Activated naive CD4-positive, alpha-beta T cell treated with anti-CD3 and anti-CD28 coated beads for 36 hours (primary cell): ENCODE results near the gene FCHO1. TPM values are rescaled to one million over a fixed set of nuclear protein-coding genes. Genes with fewer than 3 reads are reported as not detected.
A peak's percentile ranks its signal among the peaks of the same experiment; 100 is the strongest.

Source experiments
- CTCF ChIA-PET: fragments of 350-600 bp; sonication (Branson Sonifier 250); formaldehyde crosslinking; loops from one replicate; lab custom pipeline; 2021; ENCODE audit warnings: antibody characterized with exemption; lab: Charles Lee
- DNase-seq: peaks from one replicate; pipeline ENCODE4 v3.0.0-alpha.2; 2020
- H3K27ac Mint-ChIP-seq: one replicate; pipeline ENCODE4 v1.8.0; 2021; ENCODE audit warnings: mild to moderate bottlenecking, mixed read lengths
- H3K27me3 Mint-ChIP-seq: one replicate; pipeline ENCODE4 v1.8.0; 2021; ENCODE audit warnings: low read depth, mixed read lengths
- H3K36me3 Mint-ChIP-seq: one replicate; pipeline ENCODE4 v1.8.0; 2021; ENCODE audit warnings: low read depth, mixed read lengths
- H3K4me1 Mint-ChIP-seq: one replicate; pipeline ENCODE4 v1.8.0; 2021; ENCODE audit warnings: low read depth, mixed read lengths
- H3K4me3 Mint-ChIP-seq: one replicate; pipeline ENCODE4 v1.8.0; 2021; ENCODE audit warnings: mild to moderate bottlenecking, moderate library complexity, mixed read lengths
- H3K9me3 Mint-ChIP-seq: one replicate; pipeline ENCODE4 v1.8.0; 2021; ENCODE audit warnings: mixed read lengths
- intact Hi-C: fragments of 100-400 bp; cut with micrococcal nuclease; formaldehyde crosslinking; loops from one replicate; pipeline ENCODE4 v1.15.1; 2023
- total RNA-seq, 2 experiments: library from RNA; stranded (reverse); gene quantifications; one replicate each; pipeline ENCODE4 v1.2.3, GENCODE V29; 2021

The FCHO1 gene
- total RNA-seq, 2 experiments from 2014 or later, result 48.9 to 56.8 TPM

- intact Hi-C loops, result loop anchor here (10.0 kb wide), 1 partner anchor 421 kb away; the partner anchor contains the start of genes ANO8 and GTPBP3
- no peak overlapping the region for H3K27ac Mint-ChIP-seq
- no peaks in the 10 kb centered on the region for H3K9me3 Mint-ChIP-seq
- H3K36me3 Mint-ChIP-seq, result peaks cover 42% of the 10 kb centered on the region
- H3K27me3 Mint-ChIP-seq, result no peaks in the 10 kb centered on the region
- CTCF ChIA-PET, result interaction anchor here (0.5 to 1.3 kb wide), 2 partner anchors 14 to 314 kb away, joined by 3 to 5 read pairs; no protein-coding TSS in a partner anchor
- H3K4me1 Mint-ChIP-seq, result peaks cover 47% of the 10 kb centered on the region
- H3K4me3 Mint-ChIP-seq, result no peak overlapping the region
- DNase-seq, result no peak
These were observed 4.2 kb downstream of the FCHO1 start for GRCh38 chr19:17755443-17755890.

- intact Hi-C loops, result loop anchor here (10.0 kb wide), 1 partner anchor 421 kb away; the partner anchor contains the start of genes ANO8 and GTPBP3
- no peaks in the 10 kb centered on the region for H3K27me3 Mint-ChIP-seq
- peak; percentile 52 for DNase-seq
- H3K9me3 Mint-ChIP-seq, result no peaks in the 10 kb centered on the region
- H3K36me3 Mint-ChIP-seq, result peaks cover 45% of the 10 kb centered on the region
- CTCF ChIA-PET, result interaction anchor here (0.5 kb wide), 1 partner anchor 14 kb away, joined by 5 read pairs; no protein-coding TSS in a partner anchor
- peaks cover 44% of the 10 kb centered on the region for H3K4me1 Mint-ChIP-seq
- no peak overlapping the region for H3K27ac Mint-ChIP-seq
- no peak overlapping the region for H3K4me3 Mint-ChIP-seq
These were observed 4.8 kb downstream of the FCHO1 start for GRCh38 chr19:17755977-17756670.

GRCh38 chr19:17757125-17757524 is 5.8 kb downstream of the FCHO1 start:
- peaks cover 48% of the 10 kb centered on the region for H3K36me3 Mint-ChIP-seq
- H3K27me3 Mint-ChIP-seq, result no peaks in the 10 kb centered on the region
- no peak overlapping the region for H3K4me3 Mint-ChIP-seq
- H3K4me1 Mint-ChIP-seq, result peaks cover 38% of the 10 kb centered on the region
- no peak overlapping the region for H3K27ac Mint-ChIP-seq
- intact Hi-C loops, result loop anchor here (10.0 kb wide), 1 partner anchor 422 kb away; the partner anchor contains the start of genes ANO8 and GTPBP3
- H3K9me3 Mint-ChIP-seq, result no peaks in the 10 kb centered on the region
- DNase-seq, result no peak
- CTCF ChIA-PET, result no interaction called here

GRCh38 chr19:17758515-17758914 is 7.2 kb downstream of the FCHO1 start:
- H3K9me3 Mint-ChIP-seq, result no peaks in the 10 kb centered on the region
- DNase-seq, result no peak
- peaks cover 56% of the 10 kb centered on the region for H3K36me3 Mint-ChIP-seq
- no peak overlapping the region for H3K4me3 Mint-ChIP-seq
- no peaks in the 10 kb centered on the region for H3K27me3 Mint-ChIP-seq
- intact Hi-C loops, result loop anchor here (10.0 kb wide), 1 partner anchor 424 kb away; the partner anchor contains the start of genes ANO8 and GTPBP3
- H3K27ac Mint-ChIP-seq, result no peak overlapping the region
- peaks cover 35% of the 10 kb centered on the region for H3K4me1 Mint-ChIP-seq
- CTCF ChIA-PET, result interaction anchor here (0.8 kb wide), 1 partner anchor 137 kb away, joined by 5 read pairs; no protein-coding TSS in a partner anchor

GRCh38 chr19:17761148-17761547 is 9.9 kb downstream of the FCHO1 start:
- CTCF ChIA-PET, result interaction anchor here (0.7 kb wide), 1 partner anchor 304 kb away, joined by 3 read pairs; no protein-coding TSS in a partner anchor
- Mint-ChIP-seq H3K27me3 (no peaks in the 10 kb centered on the region), H3K27ac (no peak overlapping the region), H3K36me3 (peaks cover 51% of the 10 kb centered on the region), H3K9me3 (no peaks in the 10 kb centered on the region), H3K4me1 (peaks cover 15% of the 10 kb centered on the region), H3K4me3 (no peak overlapping the region)
- intact Hi-C loops, result no loop called here
- no peak for DNase-seq

- Mint-ChIP-seq H3K36me3 (peaks cover 50% of the 10 kb centered on the region), H3K27me3 (no peaks in the 10 kb centered on the region), H3K4me1 (peaks cover 10% of the 10 kb centered on the region), H3K27ac (no peak overlapping the region), H3K9me3 (no peaks in the 10 kb centered on the region), H3K4me3 (no peak overlapping the region)
- DNase-seq, result no peak
- CTCF ChIA-PET, result interaction anchor here (0.7 kb wide), 1 partner anchor 16 kb away, joined by 3 read pairs; no protein-coding TSS in a partner anchor
- intact Hi-C loops, result no loop called here
These were observed 11.4 kb downstream of the FCHO1 start for GRCh38 chr19:17762505-17763229.

- Mint-ChIP-seq H3K4me1 (peaks cover 5% of the 10 kb centered on the region), H3K36me3 (peaks cover 44% of the 10 kb centered on the region), H3K27me3 (no peaks in the 10 kb centered on the region), H3K27ac (no peak overlapping the region), H3K4me3 (no peak overlapping the region), H3K9me3 (no peaks in the 10 kb centered on the region)
- CTCF ChIA-PET, result interaction anchor here (0.6 to 1.1 kb wide), 4 partner anchors 11 to 39 kb away, joined by 3 read pairs; no protein-coding TSS in a partner anchor
- intact Hi-C loops, result no loop called here
- no peak for DNase-seq
These were observed 13.1 kb downstream of the FCHO1 start for GRCh38 chr19:17764348-17764747.

- no peak overlapping the region for H3K4me3 Mint-ChIP-seq
- CTCF ChIA-PET, result interaction anchor here (0.6 to 1.4 kb wide), 3 partner anchors 26 to 40 kb away, joined by 3 to 9 read pairs (median 3); no protein-coding TSS in a partner anchor
- peaks cover 5% of the 10 kb centered on the region for H3K4me1 Mint-ChIP-seq
- intact Hi-C loops, result no loop called here
- no peaks in the 10 kb centered on the region for H3K27me3 Mint-ChIP-seq
- no peak for DNase-seq
- no peaks in the 10 kb centered on the region for H3K9me3 Mint-ChIP-seq
- peak overlapping the region; percentile 71 for H3K27ac Mint-ChIP-seq
- peaks cover 44% of the 10 kb centered on the region for H3K36me3 Mint-ChIP-seq
These were observed 13.9 kb downstream of the FCHO1 start for GRCh38 chr19:17765069-17765618.

GRCh38 chr19:17766543-17767131 is 15.4 kb downstream of the FCHO1 start:
- Mint-ChIP-seq H3K4me1 (peaks cover 2% of the 10 kb centered on the region), H3K4me3 (no peak overlapping the region), H3K27me3 (no peaks in the 10 kb centered on the region), H3K27ac (no peak overlapping the region), H3K9me3 (no peaks in the 10 kb centered on the region), H3K36me3 (peaks cover 39% of the 10 kb centered on the region)
- peak; percentile 43 for DNase-seq
- CTCF ChIA-PET, result interaction anchor here (0.6 to 1.8 kb wide), 7 partner anchors 9 to 390 kb away, joined by 3 to 9 read pairs (median 6); no protein-coding TSS in a partner anchor
- intact Hi-C loops, result no loop called here

GRCh38 chr19:17767559-17767958 is 16.3 kb downstream of the FCHO1 start:
- intact Hi-C loops, result no loop called here
- DNase-seq, result no peak
- H3K4me1 Mint-ChIP-seq, result peaks cover 2% of the 10 kb centered on the region
- no peaks in the 10 kb centered on the region for H3K9me3 Mint-ChIP-seq
- H3K36me3 Mint-ChIP-seq, result peaks cover 43% of the 10 kb centered on the region
- H3K27me3 Mint-ChIP-seq, result no peaks in the 10 kb centered on the region
- H3K4me3 Mint-ChIP-seq, result no peak overlapping the region
- CTCF ChIA-PET, result interaction anchor here (1.3 to 1.6 kb wide), 2 partner anchors 8 to 29 kb away, joined by 4 to 9 read pairs; no protein-coding TSS in a partner anchor
- no peak overlapping the region for H3K27ac Mint-ChIP-seq

- Mint-ChIP-seq H3K36me3 (peaks cover 37% of the 10 kb centered on the region), H3K4me3 (no peak overlapping the region), H3K4me1 (peaks cover 4% of the 10 kb centered on the region), H3K9me3 (no peaks in the 10 kb centered on the region), H3K27ac (no peak overlapping the region), H3K27me3 (no peaks in the 10 kb centered on the region)
- intact Hi-C loops, result no loop called here
- CTCF ChIA-PET, result interaction anchor here (0.6 kb wide), 1 partner anchor 89 kb away, joined by 4 read pairs; no protein-coding TSS in a partner anchor
- no peak for DNase-seq
These were observed 19.3 kb downstream of the FCHO1 start for GRCh38 chr19:17770613-17771012.
